Heart left ventricle (tissue), 16 donors: Measurements from ENCODE around the gene GRM3. TPM values are rescaled to one million over a fixed set of nuclear protein-coding genes. Genes with fewer than 3 reads are reported as not detected.

ENCODE experiments used
- ATAC-seq, 4 donors: fragments of 200-7000 bp; cut with Tn5 transposase; one replicate each; pipeline ENCODE4 v1.9.1; 2020 to 2022; ENCODE audit warnings: moderate library complexity in 4 of 4, mild to moderate bottlenecking in 3 of 4, moderate number of reproducible peaks in 1 of 4
- DNase-seq, 5 donors: peaks; one replicate each; pipeline ENCODE4 v3.0.0-alpha.2; 2020
- H3K27ac ChIP-seq, 12 donors: fragments of 200-600 bp; sonication (generic) in 4 of 12; one replicate each; pipeline versions ENCODE4 v1.5.0 to v1.8.0; 2016 to 2022; ENCODE audit warnings: mild to moderate bottlenecking in 2 of 12
- H3K27me3 ChIP-seq, 9 donors: fragments of 200-600 bp; sonication (generic) in 2 of 9; one replicate each; pipeline versions ENCODE4 v1.5.1 to v1.8.0; 2016 to 2022; ENCODE audit warnings: mild to moderate bottlenecking in 3 of 9
- H3K36me3 ChIP-seq, 9 donors: fragments of 200-600 bp; sonication (generic) in 2 of 9; one replicate each; pipeline versions ENCODE4 v1.5.0 to v1.8.0; 2018 to 2022; ENCODE audit warnings: mild to moderate bottlenecking in 2 of 9
- H3K4me1 ChIP-seq, 12 donors: fragments of 200-600 bp; sonication (generic) in 4 of 12; one replicate each; pipeline versions ENCODE4 v1.5.0 to v1.8.0; 2016 to 2022; ENCODE audit warnings: mild to moderate bottlenecking in 3 of 12
- H3K4me3 ChIP-seq, 12 donors: fragments of 200-600 bp; sonication (generic) in 4 of 12; one replicate each; pipeline versions ENCODE4 v1.5.0 to v1.8.0; 2017 to 2022; ENCODE audit warnings: mild to moderate bottlenecking in 9 of 12, moderate library complexity in 4 of 12
- H3K9me3 ChIP-seq, 12 donors: fragments of 200-600 bp; sonication (generic) in 4 of 12; one replicate each; pipeline versions ENCODE4 v1.5.0 to v1.8.0; 2016 to 2022; ENCODE audit warnings: mild to moderate bottlenecking in 1 of 12
- CTCF ChIP-seq, 12 donors: fragments of 200-600 bp; sonication (generic) in 4 of 12; IDR thresholded peaks; one replicate each; pipeline versions ENCODE4 v1.5.0 to v1.8.0; 2018 to 2022; ENCODE audit warnings: antibody characterized with exemption in 12 of 12, mild to moderate bottlenecking in 5 of 12
- POLR2A ChIP-seq, 2 donors: fragments of 450-650 bp; IDR thresholded peaks; one replicate each; pipeline ENCODE4 v1.6.1; 2017; ENCODE audit warnings: antibody characterized with exemption in 2 of 2, mild to moderate bottlenecking in 2 of 2, moderate library complexity in 2 of 2
- WGBS, 4 donors: extraction: QIAGEN DNeasy Blood & Tissue Kit in 2 of 4; methylation state at CpG; one replicate each; pipeline versions ENCODE4 v1.1.5 to v1.1.7; 2013 to 2018; 5-methylcytosine and 5-hydroxymethylcytosine counted together
- intact Hi-C, 10 donors: fragments of 100-400 bp; cut with DNase I; formaldehyde crosslinking; loops; one replicate each; pipeline versions ENCODE4 v1.11.1 to v1.14.2; 2022
- polyA plus RNA-seq, 2 donors: library from polyadenylated mRNA; stranded (reverse); fragments of 200-250 nt; gene quantifications; one replicate each; pipeline ENCODE4 v1.2.3, GENCODE V29; 2013
- total RNA-seq, 9 donors: library from RNA; depleted of rRNA in 2 of 9; stranded (reverse); fragments of >200 nt in 2 of 9; fragmentation: NEBNext Ultra II Directional in 3 of 9; extraction: Animal tissue kit (Norgen Biotek cat#: 25700) in 3 of 9; gene quantifications; one replicate each; pipeline versions ENCODE4 v1.1.0 to v1.2.4, GENCODE V29; 2016 to 2023
- donor health status: ischemic (EF 13 %, LVEDD 7.1; RV severe dilation, severe dysfunction).
- donor health status: healthy with polysubstance abuse.
- donor health status: DM: no; HTN: yes; CAD: no.
- donor health status: DM: no; HTN: no; CAD: no.
- donor health status: ischemic (EF 25% LVEDD 6.9; RV normal size, moderate dysfunction).
- donor health status: ischemic (EF 25% LVEDD 5.7; RV mildly dilated, moderate dysfunction).
- donor health status: healthy.
- donor health status: DM: yes; HTN: yes; CAD: no.
- donor health status: ischemic (EF 35%, LVEDD 5.7; RV mildly dilated, moderate dysfunction).
- donor health status: nonischemic (EF 11% LVEDD 7.7; RV severe dilation, severe dysfunction).
- donor health status: DM: yes; HTN: yes; CAD: no.
- donor health status: PGD.
- donor health status: ischemic (EF 29% LVEDD 5.4; RV normal size, mild dysfunction).
- donor health status: nonischemic (EF 23%, LVEDD 6.1; RV moderate dilation, normal function).

Gene GRM3
- total and polyA plus RNA-seq, 11 donors, result 0.03 to 0.73 TPM; not detected in 9

GRCh38 chr7:86692755-86693154 is 49.0 kb downstream of the GRM3 start:
- WGBS, 4 donors, result 70 to 83% (median 76%) methylated on average over 2 of the region's 2 CpGs
- Histone ChIP-seq H3K36me3 (no peaks in the 10 kb centered on the region), H3K27me3 (no peaks in the 10 kb centered on the region), H3K27ac (no peak overlapping the region), H3K4me1 (no peaks in the 10 kb centered on the region), H3K4me3 (no peak overlapping the region), H3K9me3 (no peaks in the 10 kb centered on the region)
- ATAC-seq (no peak), DNase-seq (no peak)
- intact Hi-C loops, result no loop called here
- TF ChIP-seq CTCF (IDR thresholded peaks at IDR 0.05), result no peak
- TF ChIP-seq POLR2A (IDR thresholded peaks at IDR 0.05), result no peak

GRCh38 chr7:86706406-86706805 is 62.7 kb downstream of the GRM3 start:
- WGBS, 4 donors, result 70 to 82% (median 77%) methylated on average over 1 of the region's 1 CpG
- DNase-seq (no peak), ATAC-seq (no peak)
- no peaks in the 10 kb centered on the region for H3K4me1 ChIP-seq
- no peaks in the 10 kb centered on the region for H3K9me3 ChIP-seq
- no peaks in the 10 kb centered on the region for H3K36me3 ChIP-seq
- H3K27ac ChIP-seq, result no peak overlapping the region
- no peaks in the 10 kb centered on the region for H3K27me3 ChIP-seq
- H3K4me3 ChIP-seq, result no peak overlapping the region
- intact Hi-C loops, result no loop called here
- TF ChIP-seq POLR2A (IDR thresholded peaks at IDR 0.05) (no peak), CTCF (IDR thresholded peaks at IDR 0.05) (no peak)

GRCh38 chr7:86708031-86708680 is 64.4 kb downstream of the GRM3 start:
- DNase-seq (no peak), ATAC-seq (no peak)
- no peak overlapping the region for H3K4me3 ChIP-seq
- intact Hi-C loops, result no loop called here
- 38 to 46% (median 43%) methylated on average over 6 of the region's 6 CpGs for WGBS, 4 donors
- no peaks in the 10 kb centered on the region for H3K27me3 ChIP-seq
- H3K9me3 ChIP-seq, result no peaks in the 10 kb centered on the region
- no peak overlapping the region for H3K27ac ChIP-seq
- no peaks in the 10 kb centered on the region for H3K4me1 ChIP-seq
- TF ChIP-seq CTCF (IDR thresholded peaks at IDR 0.05) (no peak), POLR2A (IDR thresholded peaks at IDR 0.05) (no peak)
- no peaks in the 10 kb centered on the region for H3K36me3 ChIP-seq

GRCh38 chr7:86720306-86720705 is 76.6 kb downstream of the GRM3 start:
- no peak for ATAC-seq
- intact Hi-C loops, result no loop called here
- Histone ChIP-seq H3K27me3 (no peaks in the 10 kb centered on the region), H3K9me3 (peaks cover 0 to 6% (median 0%) of the 10 kb centered on the region in 12 donors), H3K4me3 (no peak overlapping the region), H3K27ac (no peak overlapping the region), H3K36me3 (no peaks in the 10 kb centered on the region), H3K4me1 (no peaks in the 10 kb centered on the region)
- WGBS, 4 donors, result 28 to 74% (median 30%) methylated on average over 1 of the region's 1 CpG
- TF ChIP-seq CTCF (IDR thresholded peaks at IDR 0.05) (no peak), POLR2A (IDR thresholded peaks at IDR 0.05) (no peak)
- no peak for DNase-seq
